ENCODE results near the gene MORC1. TPM values are rescaled to one million over a fixed set of nuclear protein-coding genes. Genes with fewer than 3 reads are reported as not detected.
A peak's percentile ranks its signal among the peaks of the same experiment; 100 is the strongest.
"Not testable (repeated sequence)": the region's sequence is repeated elsewhere in the genome, so short reads cannot be mapped to it uniquely, and the experiment has no call there.

The MORC1 gene
- total RNA-seq, 2 experiments from 2014 or later: not detected

GRCh38 chr3:109081746-109082510 is 36.0 kb downstream of the MORC1 start:
- H3K4me3 Mint-ChIP-seq: no peak overlapping the region
- H3K9me3 Mint-ChIP-seq: no peaks in the 10 kb centered on the region
- H3K36me3 Mint-ChIP-seq (ENCODE audit: low read depth): no peaks in the 10 kb centered on the region
- no peaks in the 10 kb centered on the region for H3K4me1 Mint-ChIP-seq
- ChIA-PET POLR2A (no interaction called here), CTCF (interaction anchor here (0.6 to 2.0 kb wide), 5 partner anchors 10 to 417 kb away, joined by 3 to 5 read pairs (median 3); no protein-coding TSS in a partner anchor)
- no peak overlapping the region for H3K27ac Mint-ChIP-seq
- peaks cover 37% of the 10 kb centered on the region for H3K27me3 Mint-ChIP-seq
- DNase-seq: peak; percentile 37

GRCh38 chr3:109080090-109080489 is 37.8 kb downstream of the MORC1 start:
- H3K4me3 Mint-ChIP-seq; H3K9me3 Mint-ChIP-seq; DNase-seq; H3K36me3 Mint-ChIP-seq (ENCODE audit: low read depth); H3K4me1 Mint-ChIP-seq; H3K27ac Mint-ChIP-seq; POLR2A ChIA-PET: not testable (repeated sequence)
- peaks cover 46% of the 10 kb centered on the region for H3K27me3 Mint-ChIP-seq
- CTCF ChIA-PET: interaction anchor here (2.0 kb wide), 1 partner anchor 57 kb away, joined by 5 read pairs; no protein-coding TSS in a partner anchor

- ChIA-PET POLR2A (no interaction called here), CTCF (no interaction called here)
- DNase-seq: no peak
- H3K9me3 Mint-ChIP-seq: no peaks in the 10 kb centered on the region
- H3K27ac Mint-ChIP-seq: no peak overlapping the region
- no peak overlapping the region for H3K4me3 Mint-ChIP-seq
- peaks cover 12% of the 10 kb centered on the region for H3K4me1 Mint-ChIP-seq
- H3K36me3 Mint-ChIP-seq (ENCODE audit: low read depth): no peaks in the 10 kb centered on the region
- peaks cover 31% of the 10 kb centered on the region for H3K27me3 Mint-ChIP-seq
These were observed 44.8 kb downstream of the MORC1 start for GRCh38 chr3:109073116-109073515.

GRCh38 chr3:109072194-109072593 is 45.7 kb downstream of the MORC1 start:
- Mint-ChIP-seq H3K27ac (peak overlapping the region; percentile 63), H3K4me1 (peaks cover 12% of the 10 kb centered on the region), H3K9me3 (no peaks in the 10 kb centered on the region), H3K27me3 (peaks cover 26% of the 10 kb centered on the region), H3K36me3 (ENCODE audit: low read depth) (no peaks in the 10 kb centered on the region), H3K4me3 (no peak overlapping the region)
- CTCF ChIA-PET: no interaction called here
- POLR2A ChIA-PET: interaction anchor here (0.7 kb wide), 1 partner anchor 22 kb away, joined by 3 read pairs; no protein-coding TSS in a partner anchor
- peak; percentile 18 for DNase-seq

- Mint-ChIP-seq H3K4me3 (no peak overlapping the region), H3K9me3 (no peaks in the 10 kb centered on the region), H3K27ac (no peak overlapping the region), H3K27me3 (peaks cover 25% of the 10 kb centered on the region), H3K36me3 (ENCODE audit: low read depth) (no peaks in the 10 kb centered on the region), H3K4me1 (peaks cover 12% of the 10 kb centered on the region)
- POLR2A ChIA-PET: interaction anchor here (0.7 kb wide), 1 partner anchor 21 kb away, joined by 3 read pairs; no protein-coding TSS in a partner anchor
- no peak for DNase-seq
- CTCF ChIA-PET: interaction anchor here (0.6 to 1.3 kb wide), 2 partner anchors 48 to 125 kb away, joined by 3 read pairs; no protein-coding TSS in a partner anchor
These were observed 46.4 kb downstream of the MORC1 start for GRCh38 chr3:109071350-109072142.

GRCh38 chr3:109070211-109070610 is 47.7 kb downstream of the MORC1 start:
- no peaks in the 10 kb centered on the region for H3K9me3 Mint-ChIP-seq
- CTCF ChIA-PET: no interaction called here
- peaks cover 19% of the 10 kb centered on the region for H3K27me3 Mint-ChIP-seq
- H3K4me3 Mint-ChIP-seq: no peak overlapping the region
- H3K36me3 Mint-ChIP-seq (ENCODE audit: low read depth): no peaks in the 10 kb centered on the region
- peaks cover 12% of the 10 kb centered on the region for H3K4me1 Mint-ChIP-seq
- POLR2A ChIA-PET: no interaction called here
- DNase-seq: no peak
- H3K27ac Mint-ChIP-seq: no peak overlapping the region

GRCh38 chr3:109066864-109067263 is 51.1 kb downstream of the MORC1 start:
- POLR2A ChIA-PET: no interaction called here
- Mint-ChIP-seq H3K9me3 (no peaks in the 10 kb centered on the region), H3K36me3 (ENCODE audit: low read depth) (no peaks in the 10 kb centered on the region), H3K4me1 (peaks cover 3% of the 10 kb centered on the region), H3K4me3 (no peak overlapping the region), H3K27me3 (peaks cover 12% of the 10 kb centered on the region), H3K27ac (no peak overlapping the region)
- DNase-seq: no peak
- CTCF ChIA-PET: no interaction called here

GRCh38 chr3:109059264-109059663 is 58.7 kb downstream of the MORC1 start:
- Mint-ChIP-seq H3K9me3 (no peaks in the 10 kb centered on the region), H3K27me3 (peaks cover 31% of the 10 kb centered on the region), H3K36me3 (ENCODE audit: low read depth) (no peaks in the 10 kb centered on the region), H3K4me3 (no peak overlapping the region), H3K27ac (no peak overlapping the region), H3K4me1 (no peaks in the 10 kb centered on the region)
- POLR2A ChIA-PET: no interaction called here
- no peak for DNase-seq
- CTCF ChIA-PET: no interaction called here

GRCh38 chr3:109057616-109058015 is 60.3 kb downstream of the MORC1 start:
- Mint-ChIP-seq H3K27ac (no peak overlapping the region), H3K4me3 (no peak overlapping the region), H3K36me3 (ENCODE audit: low read depth) (no peaks in the 10 kb centered on the region), H3K27me3 (peaks cover 32% of the 10 kb centered on the region), H3K4me1 (no peaks in the 10 kb centered on the region), H3K9me3 (no peaks in the 10 kb centered on the region)
- ChIA-PET CTCF (no interaction called here), POLR2A (no interaction called here)
- no peak for DNase-seq

- H3K4me1 Mint-ChIP-seq: no peaks in the 10 kb centered on the region
- H3K9me3 Mint-ChIP-seq: no peaks in the 10 kb centered on the region
- CTCF ChIA-PET: no interaction called here
- H3K27ac Mint-ChIP-seq: no peak overlapping the region
- no peak overlapping the region for H3K4me3 Mint-ChIP-seq
- no peaks in the 10 kb centered on the region for H3K36me3 Mint-ChIP-seq (ENCODE audit: low read depth)
- no peak for DNase-seq
- H3K27me3 Mint-ChIP-seq: peaks cover 31% of the 10 kb centered on the region
- POLR2A ChIA-PET: no interaction called here
These were observed 60.9 kb downstream of the MORC1 start for GRCh38 chr3:109057056-109057455.

- Mint-ChIP-seq H3K36me3 (ENCODE audit: low read depth) (no peaks in the 10 kb centered on the region), H3K4me3 (no peak overlapping the region), H3K4me1 (no peaks in the 10 kb centered on the region), H3K27ac (no peak overlapping the region), H3K9me3 (no peaks in the 10 kb centered on the region), H3K27me3 (peaks cover 4% of the 10 kb centered on the region)
- ChIA-PET POLR2A (interaction anchor here (0.6 kb wide), 1 partner anchor 21 kb away, joined by 3 read pairs; no protein-coding TSS in a partner anchor), CTCF (interaction anchor here (0.7 kb wide), 1 partner anchor 166 kb away, joined by 3 read pairs; no protein-coding TSS in a partner anchor)
- DNase-seq: peak; percentile 30
These were observed 67.3 kb downstream of the MORC1 start for GRCh38 chr3:109050591-109051167.

- ChIA-PET POLR2A (no interaction called here), CTCF (no interaction called here)
- Mint-ChIP-seq H3K27ac (no peak overlapping the region), H3K9me3 (no peaks in the 10 kb centered on the region), H3K4me1 (no peaks in the 10 kb centered on the region), H3K4me3 (no peak overlapping the region), H3K27me3 (peaks cover 2% of the 10 kb centered on the region), H3K36me3 (ENCODE audit: low read depth) (no peaks in the 10 kb centered on the region)
- DNase-seq: no peak
These were observed 70.6 kb downstream of the MORC1 start for GRCh38 chr3:109047366-109047765.
